Common myeloid progenitor, CD34-positive (primary cell): ENCODE measurements around the gene EPS15.

Experiments used
- CTCF ChIA-PET: fragments of 350-600 bp; sonication (Branson Sonifier 250); formaldehyde crosslinking; loops from one replicate; lab custom pipeline; 2021; ENCODE audit warnings: antibody characterized with exemption; lab: Charles Lee
- POLR2A ChIA-PET: fragments of 350-600 bp; sonication (Branson Sonifier 250); formaldehyde crosslinking; loops from one replicate; lab custom pipeline; 2021; ENCODE audit warnings: antibody characterized with exemption; lab: Charles Lee
- DNase-seq, 3 donors: peaks; one replicate each; pipeline versions ENCODE4 v3.0.0 to v3.0.0-alpha.2; 2013
- H3K27ac ChIP-seq, 2 experiments: 1 replicate in 1 of 2; 2 replicates in 1 of 2; pipeline ENCODE4 v1.7.0; 2013; ENCODE audit warnings: inconsistent platforms in 2 of 2, low read length in 2 of 2, mild to moderate bottlenecking in 2 of 2, low read depth in 1 of 2, moderate library complexity in 1 of 2; ENCODE audit not compliant: severe bottlenecking in 2 of 2, insufficient read depth in 1 of 2, poor library complexity in 1 of 2
- H3K27me3 ChIP-seq, 5 experiments: replicated peaks in 2 of 5; 1 replicate in 3 of 5; 2 replicates in 2 of 5; pipeline versions ENCODE4 v1.6.1 to v1.7.0; 2013; ENCODE audit warnings: low read length in 4 of 5, mild to moderate bottlenecking in 2 of 5, moderate library complexity in 2 of 5, inconsistent platforms in 1 of 5; ENCODE audit not compliant: insufficient read depth in 5 of 5, control insufficient read depth in 4 of 5
- H3K36me3 ChIP-seq, 4 experiments: 1 replicate in 2 of 4; 2 replicates in 2 of 4; pipeline versions ENCODE4 v1.6.1 to v1.7.0; 2013; ENCODE audit warnings: low read length in 3 of 4, control low read depth in 1 of 4, mild to moderate bottlenecking in 1 of 4; ENCODE audit not compliant: control insufficient read depth in 4 of 4, insufficient read depth in 4 of 4
- H3K4me1 ChIP-seq, 4 experiments: 1 replicate in 3 of 4; 2 replicates in 1 of 4; pipeline versions ENCODE4 v1.6.1 to v1.7.1; 2013; ENCODE audit warnings: low read length in 3 of 4, mild to moderate bottlenecking in 3 of 4, control low read depth in 1 of 4, inconsistent platforms in 1 of 4, moderate library complexity in 1 of 4; ENCODE audit not compliant: control insufficient read depth in 4 of 4, insufficient read depth in 4 of 4; ENCODE audit errors: control extremely low read depth in 1 of 4
- H3K4me3 ChIP-seq, 7 experiments: 1 replicate in 4 of 7; 2 replicates in 3 of 7; pipeline versions ENCODE4 v1.5.1 to v1.7.0; 2013; ENCODE audit warnings: mild to moderate bottlenecking in 7 of 7, low read length in 6 of 7, moderate library complexity in 6 of 7, inconsistent platforms in 2 of 7, low read depth in 2 of 7, control low read depth in 1 of 7; ENCODE audit not compliant: insufficient read depth in 4 of 7, control insufficient read depth in 1 of 7; ENCODE audit errors: extremely low read depth in 1 of 7
- H3K9me3 ChIP-seq, 5 experiments: 1 replicate in 4 of 5; 2 replicates in 1 of 5; pipeline versions ENCODE4 v1.6.1 to v1.7.1; 2013; ENCODE audit warnings: low read length in 4 of 5, mild to moderate bottlenecking in 2 of 5, inconsistent platforms in 1 of 5, low read depth in 1 of 5, moderate library complexity in 1 of 5; ENCODE audit not compliant: control insufficient read depth in 4 of 5, insufficient read depth in 2 of 5; ENCODE audit errors: control extremely low read depth in 1 of 5
- WGBS: methylation state at CpG from one replicate; pipeline ENCODE4 v1.1.5; 2013; ENCODE audit not compliant: insufficient coverage; 5-methylcytosine and 5-hydroxymethylcytosine counted together

Gene EPS15

GRCh38 chr1:51494138-51494830 is 24.8 kb downstream of the EPS15 start:
- peaks cover 2 to 12% (median 9%) of the 10 kb centered on the region in 4 experiments for H3K36me3 ChIP-seq
- POLR2A ChIA-PET = no interaction called here

DNA sequence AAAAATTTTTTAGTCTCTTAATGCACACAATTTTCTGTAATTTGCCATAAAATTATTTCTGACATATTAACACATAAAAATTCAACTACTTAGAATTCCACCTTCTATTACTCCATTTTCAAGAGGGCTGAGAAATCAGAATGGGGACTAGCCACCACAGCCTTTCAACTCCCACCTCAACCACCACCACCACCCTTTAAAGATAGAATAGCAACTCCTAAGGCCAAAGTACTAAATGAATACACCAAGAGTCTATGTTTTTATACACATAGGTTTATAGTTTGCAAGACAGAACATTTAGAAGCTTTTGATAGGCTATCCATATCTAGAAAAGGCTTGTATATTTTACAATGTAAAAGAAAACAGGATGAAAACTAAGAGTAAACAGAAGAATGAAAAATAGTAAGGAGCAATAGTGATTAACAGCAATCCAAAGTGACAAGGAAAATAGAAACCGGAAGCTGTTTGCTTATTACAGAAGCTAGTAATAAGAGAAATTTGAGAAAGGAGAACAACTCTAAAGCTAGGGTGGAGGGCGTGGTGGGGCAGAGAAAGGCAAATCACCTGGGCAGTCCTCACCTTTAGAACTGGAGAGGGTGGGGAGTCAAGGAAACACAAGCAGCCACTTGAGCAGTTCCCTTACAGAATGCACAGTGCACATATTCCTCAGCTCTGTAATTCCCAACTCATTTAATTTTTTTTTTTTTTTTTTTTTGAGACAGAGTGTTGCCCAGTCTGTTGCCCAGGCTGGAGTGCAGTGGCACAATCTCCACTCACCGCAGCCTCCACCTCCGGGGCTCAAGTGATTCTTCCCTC is 27.7 kb downstream of the EPS15 start:
- DNase-seq = peak in 2 of 3 donors; percentile 46 to 59
- Histone ChIP-seq H3K4me3 (peak overlapping the region in 2 of 7 experiments; percentile 31 to 45), H3K36me3 (peaks cover 0 to 5% (median 1%) of the 10 kb centered on the region in 4 experiments), H3K27me3 (no peaks in the 10 kb centered on the region), H3K27ac (peak overlapping the region in 1 of 2 experiments; percentile 50), H3K9me3 (no peaks in the 10 kb centered on the region), H3K4me1 (peaks cover 7 to 38% (median 21%) of the 10 kb centered on the region in 4 experiments)
- CTCF ChIA-PET = interaction anchor here (0.6 kb wide), 1 partner anchor 67 kb away, joined by 3 read pairs; no protein-coding TSS in a partner anchor
- POLR2A ChIA-PET = interaction anchor here (0.6 kb wide), 1 partner anchor 16 kb away, joined by 4 read pairs; no protein-coding TSS in a partner anchor
- 50% methylated on average over 4 of the region's 4 CpGs for WGBS

More at GRCh38 chr1:51494138-51494830, 24.8 kb downstream of the EPS15 start:
- H3K9me3 ChIP-seq = peaks cover 0 to 2% (median under 1%) of the 10 kb centered on the region in 5 experiments
- 83% methylated on average over 1 of the region's 1 CpG for WGBS
- H3K4me3 ChIP-seq = no peak overlapping the region
- no peak for DNase-seq
- no peaks in the 10 kb centered on the region for H3K27me3 ChIP-seq
- H3K27ac ChIP-seq = no peak overlapping the region
- CTCF ChIA-PET = no interaction called here
- peaks cover 5 to 27% (median 17%) of the 10 kb centered on the region in 4 experiments for H3K4me1 ChIP-seq

DNA sequence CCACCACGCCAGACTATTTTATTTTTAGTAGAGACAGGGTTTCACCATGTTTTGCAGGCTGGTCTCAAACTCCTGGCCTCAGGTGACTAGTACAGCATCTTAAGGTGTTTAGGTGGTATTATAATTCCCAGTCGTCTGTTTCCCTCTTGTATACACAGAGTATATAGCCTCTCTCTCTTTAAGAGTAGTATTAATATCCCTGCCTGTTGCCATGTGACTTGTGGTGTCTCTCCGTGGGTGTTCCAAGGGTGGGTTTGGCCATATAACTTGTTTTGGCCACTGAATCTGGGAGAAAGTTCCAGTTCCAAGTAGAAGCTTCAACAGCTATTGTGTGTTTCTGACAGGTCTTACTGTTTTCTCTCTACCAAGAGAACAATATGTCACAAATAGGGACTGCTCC is 29.6 kb downstream of the EPS15 start:
- ChIA-PET POLR2A (no interaction called here), CTCF (interaction anchor here (1.0 to 2.0 kb wide), 3 partner anchors 15 to 27 kb away, joined by 3 to 5 read pairs (median 4); no protein-coding TSS in a partner anchor)
- no peak overlapping the region for H3K27ac ChIP-seq
- no peaks in the 10 kb centered on the region for H3K27me3 ChIP-seq
- H3K4me3 ChIP-seq = no peak overlapping the region
- 100% methylated on average over 1 of the region's 3 CpGs for WGBS
- H3K36me3 ChIP-seq = peaks cover 0 to 5% (median 1%) of the 10 kb centered on the region in 4 experiments
- H3K4me1 ChIP-seq = peaks cover 7 to 32% (median 21%) of the 10 kb centered on the region in 4 experiments
- DNase-seq = no peak
- no peaks in the 10 kb centered on the region for H3K9me3 ChIP-seq

GRCh38 chr1:51488372-51489050 is 30.6 kb downstream of the EPS15 start:
- no peak overlapping the region for H3K27ac ChIP-seq
- POLR2A ChIA-PET = interaction anchor here (0.8 kb wide), 2 partner anchors 16 to 81 kb away, joined by 3 read pairs; no protein-coding TSS in a partner anchor
- H3K4me1 ChIP-seq = peaks cover 7 to 32% (median 21%) of the 10 kb centered on the region in 4 experiments
- DNase-seq = peak in 2 of 3 donors; percentile 32
- H3K9me3 ChIP-seq = no peaks in the 10 kb centered on the region
- no CpG with 5 or more reads among the region's 4 CpGs for WGBS
- no peaks in the 10 kb centered on the region for H3K27me3 ChIP-seq
- CTCF ChIA-PET = interaction anchor here (1.0 to 2.0 kb wide), 4 partner anchors 12 to 21 kb away, joined by 3 to 5 read pairs (median 4); no protein-coding TSS in a partner anchor
- H3K4me3 ChIP-seq = no peak overlapping the region
- H3K36me3 ChIP-seq = peaks cover 0 to 5% (median 1%) of the 10 kb centered on the region in 4 experiments

GRCh38 chr1:51487628-51488027 is 31.4 kb downstream of the EPS15 start:
- no peaks in the 10 kb centered on the region for H3K9me3 ChIP-seq
- H3K27ac ChIP-seq = no peak overlapping the region
- DNase-seq = peak in 2 of 3 donors; percentile 40 to 63
- H3K27me3 ChIP-seq = no peaks in the 10 kb centered on the region
- WGBS = no CpG with 5 or more reads among the region's 1 CpG
- ChIA-PET POLR2A (no interaction called here), CTCF (interaction anchor here (0.6 to 1.1 kb wide), 2 partner anchors 13 to 20 kb away, joined by 3 to 4 read pairs; no protein-coding TSS in a partner anchor)
- peaks cover 0 to 5% (median 1%) of the 10 kb centered on the region in 4 experiments for H3K36me3 ChIP-seq
- H3K4me3 ChIP-seq = no peak overlapping the region
- peaks cover 7 to 32% (median 21%) of the 10 kb centered on the region in 4 experiments for H3K4me1 ChIP-seq

DNA sequence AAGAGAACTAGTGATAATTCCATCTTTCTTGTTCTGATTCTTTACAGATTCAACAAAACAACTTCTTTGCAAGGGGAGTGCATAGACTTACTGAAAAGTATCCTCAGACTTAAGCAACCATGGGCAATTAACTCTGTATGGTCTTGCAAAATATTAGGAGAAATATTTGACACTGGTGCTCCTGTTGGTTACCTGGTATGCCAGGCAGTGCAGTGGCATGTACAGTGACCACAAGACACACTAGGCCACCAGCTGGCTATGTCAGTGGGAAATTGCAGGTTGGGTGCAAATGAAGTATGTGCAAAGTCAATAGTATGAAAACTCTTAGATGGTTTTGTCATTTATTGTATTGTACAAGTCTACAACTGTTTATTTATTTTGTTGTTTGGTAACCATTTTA is 34.5 kb downstream of the EPS15 start:
- CTCF ChIA-PET = interaction anchor here (0.9 to 1.1 kb wide), 3 partner anchors 8 to 31 kb away, joined by 3 read pairs; no protein-coding TSS in a partner anchor
- peaks cover 0 to 16% (median 10%) of the 10 kb centered on the region in 4 experiments for H3K36me3 ChIP-seq
- POLR2A ChIA-PET = no interaction called here

More for the DNA sequence above, 34.5 kb downstream of the EPS15 start:
- H3K27me3 ChIP-seq = no peaks in the 10 kb centered on the region
- no peak overlapping the region for H3K27ac ChIP-seq
- no peak for DNase-seq
- H3K4me3 ChIP-seq = no peak overlapping the region
- peaks cover 0 to under 1% (median 0%) of the 10 kb centered on the region in 5 experiments for H3K9me3 ChIP-seq
- peaks cover 1 to 13% (median 4%) of the 10 kb centered on the region in 4 experiments for H3K4me1 ChIP-seq
